Panc1 (cell line): Measurements from ENCODE around the gene DNAH6.

ENCODE experiments used
- CTCF ChIP-seq: fragments of 450-650 bp; IDR thresholded peaks from 2 replicates; pipeline ENCODE4 v1.5.1; 2017; ENCODE audit warnings: mild to moderate bottlenecking
- POLR2AphosphoS5 ChIP-seq: IDR thresholded peaks from 2 replicates; pipeline ENCODE4 v1.6.1; 2012; ENCODE audit warnings: mild to moderate bottlenecking, low read depth, low read length, moderate library complexity
- TCF7L2 ChIP-seq: IDR thresholded peaks from 2 replicates; pipeline ENCODE4 v1.6.1; 2011; ENCODE audit warnings: mild to moderate bottlenecking, low read depth, low read length, inconsistent platforms

DNA sequence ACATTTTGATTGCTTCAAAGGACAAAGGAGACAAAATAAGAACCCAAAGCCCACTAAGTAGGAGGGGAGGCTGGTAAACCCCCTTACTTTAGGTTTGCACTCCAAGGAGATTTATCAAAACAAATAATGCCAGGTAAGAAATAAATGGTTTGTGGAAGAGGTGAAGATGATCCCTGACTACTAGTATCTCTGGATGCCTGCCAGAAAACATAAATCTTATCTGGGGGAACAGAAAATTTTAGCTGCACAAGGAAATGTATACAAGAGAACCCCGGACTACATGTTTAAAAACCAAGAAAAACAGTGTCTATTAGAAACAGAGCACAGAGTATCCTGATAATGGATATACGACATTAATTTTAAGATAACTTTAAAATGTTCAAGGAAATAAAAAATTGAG, 250.5 kb downstream of the DNAH6 start:
- TF ChIP-seq CTCF (no peak), POLR2AphosphoS5 (no peak), TCF7L2 (no peak)
